AG09319 (cell line): ENCODE measurements around the gene VASN.

ENCODE experiments used
- DNase-seq: peaks from one replicate; pipeline ENCODE4 v3.0.0-alpha.2; 2010; ENCODE audit warnings: low read depth; ENCODE audit errors: extremely low read depth
- TF ChIP-seq, protein P1 (sequence below): IDR thresholded peaks from 2 replicates; pipeline ENCODE4 v1.5.1; 2011; ENCODE audit warnings: low read depth, mild to moderate bottlenecking, inconsistent platforms, low read length, moderate library complexity

The VASN gene

DNA sequence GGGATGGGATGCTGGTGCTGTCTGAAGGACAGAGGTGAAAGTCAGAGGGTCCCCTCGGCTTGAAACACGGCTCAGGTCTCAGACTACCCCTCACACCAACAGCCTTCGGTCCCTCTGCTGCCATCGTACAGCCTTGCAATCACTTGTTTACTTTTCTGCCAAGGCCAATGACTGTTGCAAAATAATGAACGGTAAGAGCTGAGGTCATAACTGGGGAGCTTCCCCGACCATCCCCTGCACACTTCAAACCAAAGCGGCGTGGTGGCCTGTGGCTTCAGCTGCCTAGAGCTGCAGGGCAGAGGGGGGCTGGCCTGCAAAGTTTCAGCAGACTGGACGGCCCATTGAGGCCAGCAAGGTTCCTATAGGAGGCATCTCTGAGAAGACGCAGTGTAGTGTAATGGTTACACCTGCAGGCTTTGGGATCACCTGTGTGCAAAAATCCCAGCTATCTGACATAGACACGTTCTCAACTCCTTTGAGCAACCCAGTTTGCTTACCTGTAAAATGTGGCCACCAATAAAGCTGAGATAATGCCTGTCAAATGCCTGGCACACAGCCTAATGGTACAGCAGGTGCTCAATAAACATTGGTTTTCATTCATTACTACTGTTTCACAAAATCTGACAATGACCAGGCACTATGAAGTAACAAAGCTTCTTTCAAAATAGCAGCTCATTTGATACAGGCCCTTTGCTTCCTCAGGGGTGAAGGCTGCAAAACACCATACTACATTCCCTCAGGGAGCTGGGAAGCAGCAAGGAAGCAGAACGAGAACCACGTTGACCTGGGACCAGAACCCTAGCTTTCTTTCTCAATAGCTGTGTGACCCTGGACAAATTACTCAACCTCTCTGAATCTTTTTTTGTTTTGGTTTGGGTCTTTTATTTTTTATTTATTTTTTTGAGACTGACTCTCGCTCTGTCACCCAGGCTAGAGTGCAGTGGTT lies 25.5 kb upstream of the VASN start:
- no peak for DNase-seq
- TF ChIP-seq, protein P1, sequence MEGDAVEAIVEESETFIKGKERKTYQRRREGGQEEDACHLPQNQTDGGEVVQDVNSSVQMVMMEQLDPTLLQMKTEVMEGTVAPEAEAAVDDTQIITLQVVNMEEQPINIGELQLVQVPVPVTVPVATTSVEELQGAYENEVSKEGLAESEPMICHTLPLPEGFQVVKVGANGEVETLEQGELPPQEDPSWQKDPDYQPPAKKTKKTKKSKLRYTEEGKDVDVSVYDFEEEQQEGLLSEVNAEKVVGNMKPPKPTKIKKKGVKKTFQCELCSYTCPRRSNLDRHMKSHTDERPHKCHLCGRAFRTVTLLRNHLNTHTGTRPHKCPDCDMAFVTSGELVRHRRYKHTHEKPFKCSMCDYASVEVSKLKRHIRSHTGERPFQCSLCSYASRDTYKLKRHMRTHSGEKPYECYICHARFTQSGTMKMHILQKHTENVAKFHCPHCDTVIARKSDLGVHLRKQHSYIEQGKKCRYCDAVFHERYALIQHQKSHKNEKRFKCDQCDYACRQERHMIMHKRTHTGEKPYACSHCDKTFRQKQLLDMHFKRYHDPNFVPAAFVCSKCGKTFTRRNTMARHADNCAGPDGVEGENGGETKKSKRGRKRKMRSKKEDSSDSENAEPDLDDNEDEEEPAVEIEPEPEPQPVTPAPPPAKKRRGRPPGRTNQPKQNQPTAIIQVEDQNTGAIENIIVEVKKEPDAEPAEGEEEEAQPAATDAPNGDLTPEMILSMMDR: no peak

DNA sequence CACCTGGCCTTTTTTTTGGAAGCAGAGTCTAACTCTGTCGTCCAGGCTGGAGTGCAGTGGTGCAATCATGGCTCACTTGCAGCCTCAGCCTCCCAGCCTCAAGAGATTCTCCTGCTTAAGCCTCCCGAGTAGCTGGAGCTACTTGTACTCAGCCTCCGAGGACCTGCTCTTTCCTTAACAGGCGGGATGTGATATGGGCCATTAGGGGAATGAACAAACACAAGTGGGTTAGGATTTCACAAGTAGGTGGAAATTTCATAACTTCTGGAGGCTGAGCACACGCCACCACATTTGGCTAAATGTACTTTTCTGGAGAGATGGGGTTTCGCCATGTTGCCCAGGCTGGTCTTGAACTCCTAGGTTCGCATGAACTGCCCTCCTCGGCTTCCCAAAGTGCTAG lies 24.6 kb upstream of the VASN start:
- no peak for DNase-seq
- TF ChIP-seq, protein P1: no peak

DNA sequence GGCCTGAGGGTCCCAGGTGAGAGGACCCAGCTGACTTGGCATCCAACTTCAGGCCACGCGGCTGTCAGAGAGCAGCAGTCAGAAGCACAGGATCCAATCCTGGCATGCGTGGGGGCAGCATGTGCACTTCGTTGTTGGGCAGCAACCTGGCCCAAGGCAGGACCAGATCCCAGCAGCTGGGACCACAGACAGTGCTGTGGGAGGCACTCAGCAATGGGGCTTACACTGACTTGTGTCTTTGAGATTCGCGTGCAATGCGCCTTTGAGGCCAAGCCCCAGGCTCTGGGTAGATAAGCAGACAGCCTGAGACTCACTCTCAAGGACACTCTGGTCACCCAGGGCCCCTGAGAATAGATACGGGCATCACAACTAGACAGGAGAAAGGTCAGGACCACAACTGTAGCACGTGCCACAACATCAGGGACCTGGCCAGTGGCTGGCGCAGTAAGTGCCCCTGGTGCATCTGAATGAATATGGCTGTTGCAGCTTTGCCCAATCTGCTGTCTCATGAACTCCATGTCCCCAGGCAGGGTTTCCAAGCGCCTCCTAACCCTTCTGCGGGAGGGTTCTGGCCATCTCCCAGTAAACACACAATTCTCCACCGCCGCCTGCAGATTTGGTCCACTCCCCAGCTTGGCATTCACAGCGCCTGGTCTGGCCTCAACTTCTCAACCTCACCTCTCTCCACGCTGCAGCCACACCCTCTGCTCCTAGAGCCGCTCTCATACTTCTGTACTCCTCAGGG lies 23.7 kb upstream of the VASN start:
- no peak for DNase-seq
- TF ChIP-seq, protein P1: no peak

DNA sequence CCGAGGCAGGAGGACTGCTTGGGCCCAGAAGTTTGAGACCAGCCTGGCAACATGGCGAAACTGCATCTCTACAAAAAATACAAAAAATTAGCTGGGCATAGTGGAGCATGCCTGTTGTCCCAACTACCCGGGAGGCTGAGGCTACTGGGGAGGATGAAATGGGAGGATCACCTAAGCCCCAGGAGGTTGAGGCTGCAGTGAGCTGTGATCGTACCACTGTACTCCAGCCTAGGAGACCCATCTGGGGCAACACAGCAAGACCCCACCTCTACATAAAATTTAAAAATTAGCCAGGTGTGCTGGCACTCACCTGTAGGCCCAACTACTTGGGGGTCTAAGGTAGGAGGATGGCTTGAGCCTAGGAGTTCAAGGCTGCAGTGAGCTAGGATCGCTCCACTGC lies 22.3 kb upstream of the VASN start:
- TF ChIP-seq, protein P1: no peak
- no peak for DNase-seq

DNA sequence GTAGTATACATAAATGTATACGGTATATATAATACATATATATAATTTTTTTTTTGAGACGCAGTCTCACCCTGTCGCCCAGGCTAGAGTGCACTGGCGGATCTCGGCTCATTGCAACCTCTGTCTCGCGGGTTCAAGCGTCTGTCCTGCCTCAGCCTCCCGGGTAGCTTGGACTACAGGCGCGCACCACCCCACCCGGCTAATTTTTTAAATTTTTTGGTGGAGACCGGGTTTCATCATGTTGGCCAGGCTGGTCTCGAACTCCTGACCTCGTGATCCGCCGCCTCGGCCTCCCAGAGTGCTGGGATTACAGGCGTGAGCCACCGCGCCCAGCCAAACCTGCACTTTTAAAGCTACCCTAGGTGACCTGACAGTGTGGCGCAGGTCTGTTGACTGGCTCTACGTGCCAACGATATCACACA lies 21.3 kb upstream of the VASN start:
- DNase-seq: no peak
- TF ChIP-seq, protein P1: no peak

DNA sequence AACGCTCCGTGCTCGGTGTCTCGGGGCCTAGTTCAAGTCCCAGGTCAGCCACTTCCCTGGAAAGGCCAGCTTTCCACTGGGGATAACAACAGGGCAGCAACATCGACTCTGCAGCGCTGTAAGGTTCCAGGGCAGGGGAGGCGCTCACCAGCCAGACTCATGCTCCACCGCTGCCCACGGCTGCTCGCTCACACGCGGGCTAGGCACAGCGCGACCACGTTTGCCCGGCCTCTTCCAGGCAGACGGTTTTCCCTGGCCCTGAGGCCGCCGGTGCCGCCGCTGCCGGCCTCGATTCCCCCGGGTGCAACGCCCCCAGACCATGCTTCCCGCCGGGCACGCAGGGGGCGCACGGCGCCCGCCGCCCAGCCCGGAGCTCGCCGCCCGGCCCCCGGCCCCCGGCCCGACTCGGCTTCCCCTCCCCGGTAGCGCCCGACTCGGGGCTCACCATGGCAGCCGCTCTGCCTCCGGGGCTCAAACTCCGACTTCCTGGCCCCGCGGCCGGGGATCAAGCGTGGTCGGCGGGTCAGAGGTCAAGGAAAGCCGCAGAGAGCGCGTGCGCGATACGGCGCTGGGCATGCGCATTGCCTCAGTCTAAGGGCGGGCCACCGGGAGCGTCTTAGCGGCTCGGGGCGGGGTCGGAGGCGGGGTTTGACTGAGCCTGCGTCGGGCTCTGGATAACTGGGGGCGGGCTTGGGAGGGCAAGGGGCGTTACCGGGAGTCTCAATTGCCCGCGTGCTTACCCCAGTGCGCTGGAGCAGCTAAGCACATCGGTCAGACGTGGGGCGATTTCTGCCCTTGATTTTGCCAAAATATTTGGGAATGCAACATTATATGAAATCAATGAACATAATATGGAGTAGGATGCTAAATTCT lies 20.6 kb upstream of the VASN start, which contains the start of gene PAM16:
TSS of gene PAM16 (minus strand) at position 535 of the 873 bp plus-strand sequence. CDS start at position 448, 87 bp downstream.
- TF ChIP-seq, protein P1: no peak
- DNase-seq: peak; percentile 82
